ENCODE measurements around the gene NOL3. TPM values are rescaled to one million over a fixed set of nuclear protein-coding genes. Genes with fewer than 3 reads are reported as not detected.

The NOL3 gene
- total RNA-seq, 1 experiment from 2014 or later = 32.3 TPM

GRCh38 chr16:67170949-67171649 is 761 bp downstream of the NOL3 start:
- DNase-seq (ENCODE audit: low read depth) = peak; percentile 43

DNA sequence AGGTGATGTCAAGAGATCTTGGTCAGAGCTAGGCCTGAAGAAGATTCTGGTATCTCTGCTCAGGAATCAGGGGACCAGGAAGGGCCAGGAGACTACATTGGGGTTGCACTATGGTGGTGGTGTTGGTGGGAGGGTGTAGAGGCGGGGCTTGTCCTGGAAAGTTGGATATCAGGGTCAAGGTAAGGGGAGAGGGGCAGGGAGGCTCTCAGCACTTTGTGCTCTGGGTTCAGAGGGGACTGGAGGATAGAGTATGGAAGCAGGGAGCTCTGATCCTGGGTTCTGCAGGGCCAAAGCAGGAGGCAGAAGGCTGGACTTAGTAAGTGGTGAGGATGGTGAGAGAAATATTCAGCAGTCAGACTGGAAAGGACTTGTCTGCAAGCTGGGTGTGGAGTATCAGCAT is 3.0 kb downstream of the NOL3 start:
- DNase-seq (ENCODE audit: low read depth) = no peak

DNA sequence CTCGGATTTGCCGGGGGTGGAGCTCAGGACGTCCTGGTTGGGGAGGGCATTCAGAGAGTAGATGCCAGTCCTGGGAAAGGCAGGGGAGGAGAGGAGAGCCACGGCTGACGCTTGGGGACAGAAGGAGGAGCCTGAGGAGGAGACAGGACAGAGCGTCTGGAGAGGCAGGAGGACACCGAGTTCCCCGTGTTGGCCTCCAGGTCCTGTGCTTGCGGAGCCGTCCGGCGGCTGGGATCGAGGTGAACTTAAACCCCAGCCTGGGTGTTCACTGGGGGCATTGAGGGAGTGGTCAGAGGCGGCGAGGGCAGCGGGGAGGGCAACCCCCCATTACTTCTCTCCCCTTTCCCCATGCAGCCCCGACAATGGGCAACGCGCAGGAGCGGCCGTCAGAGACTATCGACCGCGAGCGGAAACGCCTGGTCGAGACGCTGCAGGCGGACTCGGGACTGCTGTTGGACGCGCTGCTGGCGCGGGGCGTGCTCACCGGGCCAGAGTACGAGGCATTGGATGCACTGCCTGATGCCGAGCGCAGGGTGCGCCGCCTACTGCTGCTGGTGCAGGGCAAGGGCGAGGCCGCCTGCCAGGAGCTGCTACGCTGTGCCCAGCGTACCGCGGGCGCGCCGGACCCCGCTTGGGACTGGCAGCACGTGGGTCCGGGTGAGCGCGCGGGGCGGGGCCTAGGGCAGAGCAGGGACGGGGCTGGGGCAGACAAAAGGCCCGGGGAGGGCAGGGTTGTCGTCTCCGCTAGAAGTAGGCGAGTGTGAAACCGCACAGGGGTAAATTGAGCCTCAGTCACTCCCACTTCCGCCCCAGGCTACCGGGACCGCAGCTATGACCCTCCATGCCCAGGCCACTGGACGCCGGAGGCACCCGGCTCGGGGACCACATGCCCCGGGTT is 3.7 kb downstream of the NOL3 start:
- peak; percentile 90 for DNase-seq (ENCODE audit: low read depth)

DNA sequence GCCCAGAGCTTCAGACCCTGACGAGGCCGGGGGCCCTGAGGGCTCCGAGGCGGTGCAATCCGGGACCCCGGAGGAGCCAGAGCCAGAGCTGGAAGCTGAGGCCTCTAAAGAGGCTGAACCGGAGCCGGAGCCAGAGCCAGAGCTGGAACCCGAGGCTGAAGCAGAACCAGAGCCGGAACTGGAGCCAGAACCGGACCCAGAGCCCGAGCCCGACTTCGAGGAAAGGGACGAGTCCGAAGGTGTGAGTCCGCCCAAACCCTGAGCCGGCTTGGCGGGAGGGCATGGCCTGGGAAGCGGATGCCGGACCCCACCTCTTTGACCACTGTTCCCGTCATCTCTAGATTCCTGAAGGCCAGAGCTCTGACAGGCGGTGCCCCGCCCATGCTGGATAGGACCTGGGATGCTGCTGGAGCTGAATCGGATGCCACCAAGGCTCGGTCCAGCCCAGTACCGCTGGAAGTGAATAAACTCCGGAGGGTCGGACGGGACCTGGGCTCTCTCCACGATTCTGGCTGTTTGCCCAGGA is 4.4 kb downstream of the NOL3 start:
- DNase-seq (ENCODE audit: low read depth) = no peak

GRCh38 chr16:67176662-67177061 is 6.3 kb downstream of the NOL3 start:
- DNase-seq (ENCODE audit: low read depth) = no peak

- peak; percentile 59 for DNase-seq (ENCODE audit: low read depth)
Observed at GRCh38 chr16:67177743-67178699, 7.7 kb downstream of the NOL3 start.

DNA sequence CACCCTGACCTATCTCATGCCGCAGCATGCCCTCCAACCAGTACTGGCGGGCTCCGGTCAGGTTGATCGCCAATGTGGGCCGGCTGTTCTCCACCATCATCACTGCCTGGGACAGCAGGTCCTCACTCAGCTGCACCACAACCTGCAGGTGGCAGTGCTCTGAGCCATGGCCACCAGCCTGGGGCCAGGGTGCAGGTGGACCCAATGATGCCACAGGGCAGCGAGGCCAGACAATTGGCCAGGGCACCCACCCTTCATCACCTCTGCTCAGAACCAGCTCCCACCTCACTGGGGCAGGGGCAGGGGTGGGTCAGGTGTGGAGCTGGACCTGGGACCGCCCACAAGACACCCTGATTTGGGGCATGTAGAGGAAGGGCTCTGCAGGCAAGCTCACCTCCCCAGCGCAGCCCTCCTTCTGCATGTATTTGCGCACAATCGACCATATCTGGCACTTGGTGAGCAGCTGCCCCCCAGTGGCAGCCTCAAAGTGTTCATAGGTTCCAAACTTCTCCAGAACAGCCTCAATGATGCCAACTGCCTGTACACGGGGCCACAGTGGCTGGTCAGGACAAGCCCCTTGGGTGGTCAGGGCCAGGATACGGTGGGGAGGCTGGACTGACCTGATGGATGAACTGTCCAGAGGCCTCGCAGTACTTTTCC is 9.2 kb downstream of the NOL3 start:
- no peak for DNase-seq (ENCODE audit: low read depth)

- DNase-seq (ENCODE audit: low read depth) = no peak
Observed at GRCh38 chr16:67180166-67180565, 9.8 kb downstream of the NOL3 start.

DNA sequence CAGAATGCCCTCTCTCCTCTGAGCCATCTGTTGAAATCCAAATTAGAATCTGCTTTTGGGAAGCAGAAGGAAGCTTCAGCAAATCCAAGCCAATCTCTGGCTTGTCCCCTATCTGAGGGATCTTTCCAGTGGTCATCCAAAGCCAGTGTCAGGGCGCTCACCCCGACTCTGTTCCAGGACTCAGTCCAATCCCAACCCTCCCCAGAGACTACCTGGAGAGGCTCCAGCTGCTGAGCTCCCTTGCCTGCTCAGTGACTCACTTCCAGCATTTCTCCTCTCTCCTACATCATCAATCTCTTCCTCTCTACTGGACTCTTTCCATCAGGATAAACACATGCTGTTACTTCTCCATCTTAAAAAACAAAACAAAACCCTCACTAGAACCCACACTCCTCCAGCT is 11.0 kb downstream of the NOL3 start:
- peak; percentile 85 for DNase-seq (ENCODE audit: low read depth)

- no peak for DNase-seq (ENCODE audit: low read depth)
Observed at GRCh38 chr16:67182288-67182687, 11.9 kb downstream of the NOL3 start.

GRCh38 chr16:67183284-67183626 is 12.9 kb downstream of the NOL3 start:
- no peak for DNase-seq (ENCODE audit: low read depth)

DNA sequence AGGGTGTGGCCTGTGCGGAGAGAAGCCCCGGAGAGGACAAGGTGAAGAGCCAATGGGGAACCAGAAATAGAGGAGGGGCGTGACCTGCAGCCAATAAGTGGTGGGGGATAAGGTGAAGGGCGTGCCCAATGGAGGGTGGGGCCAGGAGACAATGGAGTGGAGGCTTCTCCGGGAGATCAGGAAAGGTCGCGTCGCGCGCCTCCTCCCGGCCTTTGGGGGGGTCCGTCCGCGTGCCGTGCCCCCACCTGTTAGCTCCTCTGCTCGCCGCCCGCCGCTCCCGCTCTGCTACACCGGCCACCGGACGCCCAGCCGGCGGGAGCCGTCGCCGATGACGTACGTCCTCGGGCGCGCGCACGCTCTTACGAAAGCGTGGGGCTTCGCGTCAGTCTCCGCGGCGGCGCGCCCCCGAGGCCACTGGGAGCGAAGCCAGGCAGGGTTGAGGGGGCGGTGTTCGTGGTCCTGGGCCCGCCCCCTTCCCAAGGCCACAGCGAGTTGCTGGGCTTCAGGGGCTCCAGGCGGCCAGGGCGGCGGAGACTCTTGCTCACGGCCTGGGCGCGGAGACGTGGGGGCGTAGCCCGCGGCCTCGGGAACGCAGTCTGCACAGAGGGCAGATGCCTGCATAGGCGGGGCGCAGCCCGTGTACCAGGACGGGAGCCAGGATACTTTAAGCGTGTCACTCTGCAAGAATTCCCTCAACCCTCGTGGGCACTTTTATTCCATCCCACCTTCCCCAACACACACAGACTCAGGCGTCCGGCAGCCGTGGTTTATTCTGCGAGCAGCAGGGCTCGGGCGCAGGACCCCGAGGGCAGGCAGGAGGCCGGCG is 13.5 kb downstream of the NOL3 start, which contains the start of gene MATCAP1:
Gene MATCAP1 (minus strand): TSS at position 337 of the 826 bp plus-strand sequence. CDS start 3,353 bp downstream, outside the sequence.
- DNase-seq (ENCODE audit: low read depth) = peak; percentile 98

DNA sequence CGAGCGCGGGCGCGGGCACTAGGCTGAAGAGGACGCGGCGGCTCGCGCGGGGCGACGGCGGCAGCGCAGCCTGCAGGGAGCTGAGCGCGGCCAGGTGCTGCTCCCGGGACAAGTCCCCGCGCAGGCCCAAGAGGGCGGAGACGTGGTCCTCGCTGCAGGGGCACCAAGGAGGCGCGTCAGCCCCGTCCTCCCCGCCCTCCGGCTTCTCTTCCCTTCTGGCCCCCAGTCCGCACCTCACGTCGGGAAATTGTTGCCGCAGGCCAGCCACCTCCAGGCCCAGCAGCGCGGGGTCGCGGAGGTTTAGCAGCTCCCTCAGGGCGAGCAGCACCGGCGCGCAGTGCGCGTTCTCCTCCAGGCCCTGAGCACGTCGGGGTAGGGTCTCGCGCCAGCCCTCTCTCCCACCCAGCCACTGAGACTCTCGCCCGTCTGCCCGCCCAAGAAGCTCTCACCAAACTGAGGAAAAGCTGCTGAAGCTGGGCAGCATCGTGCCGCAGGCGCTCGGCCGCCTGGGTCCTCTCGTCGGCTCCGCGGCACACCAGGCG is 14.2 kb downstream of the NOL3 start:
- no peak for DNase-seq (ENCODE audit: low read depth)

GRCh38 chr16:67184995-67185650 is 14.8 kb downstream of the NOL3 start:
- peak; percentile 90 for DNase-seq (ENCODE audit: low read depth)

GRCh38 chr16:67185651-67186134 is 15.4 kb downstream of the NOL3 start:
- DNase-seq (ENCODE audit: low read depth) = no peak

GRCh38 chr16:67186550-67186950 is 16.2 kb downstream of the NOL3 start:
- peak; percentile 71 for DNase-seq (ENCODE audit: low read depth)

GRCh38 chr16:67187175-67187890 is 17.0 kb downstream of the NOL3 start:
- DNase-seq (ENCODE audit: low read depth) = no peak

DNA sequence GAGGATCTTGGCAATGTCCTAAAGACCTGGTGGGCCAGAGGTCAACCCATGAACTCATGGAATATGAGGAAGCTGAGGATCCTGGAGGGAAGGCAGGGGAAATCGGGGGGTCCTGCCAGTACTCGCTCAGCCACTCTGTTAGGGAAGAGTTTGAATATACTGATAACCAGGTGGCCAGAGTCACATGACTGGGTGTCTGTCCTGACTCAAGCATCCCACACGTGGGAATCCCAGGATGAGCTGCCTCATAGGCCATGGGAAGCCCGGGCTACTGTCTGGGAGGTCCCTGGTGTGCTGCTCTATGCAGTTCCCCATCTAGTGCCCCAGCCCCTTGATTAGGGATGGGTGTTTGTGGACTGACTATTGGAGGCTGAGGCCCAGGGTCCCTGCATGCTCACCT is 18.0 kb downstream of the NOL3 start:
- no peak for DNase-seq (ENCODE audit: low read depth)

All from RPMI7951 (cell line).